ENCODE results near the gene ATP5ME. TPM values are rescaled to one million over a fixed set of nuclear protein-coding genes. Genes with fewer than 3 reads are reported as not detected.

ATP5ME gene, protein sequence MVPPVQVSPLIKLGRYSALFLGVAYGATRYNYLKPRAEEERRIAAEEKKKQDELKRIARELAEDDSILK
- total RNA-seq = 100 to 1,000 TPM in 4 of 6 experiments, 10 to 100 TPM in 2; 78.2 to 225 (median 162) TPM
- long read RNA-seq, transcript ATP5ME-201 (4 exons, 365 nt) = major isoform, 54 of 54 reads
- long read RNA-seq, partial matches to known transcripts = 0 of 54 reads
- long read RNA-seq, other reads (novel, unspliced or antisense) = 0 of 54 reads

DNA sequence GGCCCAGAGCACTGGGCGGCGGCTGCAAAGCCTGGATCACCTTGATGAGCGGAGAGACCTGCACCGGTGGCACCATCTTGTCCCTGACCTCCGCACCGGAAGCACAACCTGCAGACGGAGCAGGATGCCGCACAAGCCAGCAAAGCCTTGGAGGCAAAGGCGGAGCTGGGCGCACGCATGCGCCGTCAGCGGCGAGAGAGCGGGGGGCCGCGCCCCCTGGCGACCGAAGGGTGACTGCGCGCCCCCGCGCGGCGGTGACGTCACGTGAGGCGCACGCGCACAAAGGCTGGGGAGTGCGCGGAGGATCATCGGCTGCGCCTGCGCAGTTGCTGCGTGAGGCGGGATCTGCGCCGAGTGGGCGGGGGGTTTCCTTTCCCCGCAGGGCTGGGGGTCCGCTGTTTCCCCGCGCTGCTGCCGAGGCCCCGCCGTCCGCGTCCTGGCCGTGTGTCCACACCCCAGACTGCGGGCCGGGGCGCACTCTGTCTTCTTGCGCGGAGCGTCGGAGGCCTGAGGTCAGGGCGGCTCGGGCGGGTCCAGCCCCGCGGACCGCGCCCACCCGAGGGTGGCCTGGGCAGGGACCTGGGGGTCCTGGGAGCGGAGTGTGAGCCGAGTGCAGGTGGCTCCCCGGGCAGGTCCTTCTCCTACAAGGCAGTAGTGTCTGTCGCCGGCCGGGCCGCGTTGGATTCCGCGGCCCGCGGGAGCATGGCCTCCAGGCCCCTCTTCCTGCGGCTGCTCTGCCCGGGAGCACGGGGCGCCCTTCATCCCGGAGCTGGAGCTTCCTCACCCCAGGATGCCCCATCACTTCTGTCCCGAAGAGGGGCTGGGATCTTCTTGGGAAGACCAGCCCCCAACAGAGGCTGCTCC is at the start of gene ATP5ME, which contains the start of gene MYL5:
ATP5ME (minus strand) TSS at position 105 of the 864 bp plus-strand sequence; CDS start at position 76, 29 bp downstream.
MYL5 (plus strand) TSS at position 371 of the 864 bp plus-strand sequence. CDS start 3,485 bp downstream, outside the sequence.
- intact Hi-C loops (cut with DNase I) = no loop called here
- Histone ChIP-seq H3K4me1 (peaks cover 0 to 16% (median 2%) of the 10 kb centered on the region in 4 donors), H3K4me3 (peak within 1 kb of the TSS; percentile 89 to 98 (median 95)), H3K27ac (peak within 1 kb of the TSS; percentile 83 to 97 (median 92)), H3K27me3 (no peaks in the 10 kb centered on the region), H3K36me3 (peaks cover 0 to 16% (median 7%) of the 10 kb centered on the region in 4 donors), H3K9me3 (no peaks in the 10 kb centered on the region)
- TF ChIP-seq POLR2A (IDR thresholded peaks at IDR 0.05) = peak; percentile 85
- TF ChIP-seq, protein P1, sequence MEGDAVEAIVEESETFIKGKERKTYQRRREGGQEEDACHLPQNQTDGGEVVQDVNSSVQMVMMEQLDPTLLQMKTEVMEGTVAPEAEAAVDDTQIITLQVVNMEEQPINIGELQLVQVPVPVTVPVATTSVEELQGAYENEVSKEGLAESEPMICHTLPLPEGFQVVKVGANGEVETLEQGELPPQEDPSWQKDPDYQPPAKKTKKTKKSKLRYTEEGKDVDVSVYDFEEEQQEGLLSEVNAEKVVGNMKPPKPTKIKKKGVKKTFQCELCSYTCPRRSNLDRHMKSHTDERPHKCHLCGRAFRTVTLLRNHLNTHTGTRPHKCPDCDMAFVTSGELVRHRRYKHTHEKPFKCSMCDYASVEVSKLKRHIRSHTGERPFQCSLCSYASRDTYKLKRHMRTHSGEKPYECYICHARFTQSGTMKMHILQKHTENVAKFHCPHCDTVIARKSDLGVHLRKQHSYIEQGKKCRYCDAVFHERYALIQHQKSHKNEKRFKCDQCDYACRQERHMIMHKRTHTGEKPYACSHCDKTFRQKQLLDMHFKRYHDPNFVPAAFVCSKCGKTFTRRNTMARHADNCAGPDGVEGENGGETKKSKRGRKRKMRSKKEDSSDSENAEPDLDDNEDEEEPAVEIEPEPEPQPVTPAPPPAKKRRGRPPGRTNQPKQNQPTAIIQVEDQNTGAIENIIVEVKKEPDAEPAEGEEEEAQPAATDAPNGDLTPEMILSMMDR (IDR thresholded peaks at IDR 0.05) = peak; percentile 93 to 98 (median 96)
- ATAC-seq (peak; percentile 88 to 97 (median 90)), DNase-seq (peak; percentile 97 to 99 (median 98))
- WGBS (ENCODE audit: insufficient coverage, low coverage, low lambda C conversion rate, missing lambda C conversion rate) = 0% methylated on average over 5 of the region's 84 CpGs

- 96% methylated on average over 43 of the region's 61 CpGs for WGBS (ENCODE audit: insufficient coverage, low coverage, low lambda C conversion rate, missing lambda C conversion rate)
- H3K36me3 ChIP-seq = no peaks in the 10 kb centered on the region
- DNase-seq = no peak
Measured at GRCh38 chr4:722851-723360, 48.8 kb upstream of the ATP5ME start.

DNA sequence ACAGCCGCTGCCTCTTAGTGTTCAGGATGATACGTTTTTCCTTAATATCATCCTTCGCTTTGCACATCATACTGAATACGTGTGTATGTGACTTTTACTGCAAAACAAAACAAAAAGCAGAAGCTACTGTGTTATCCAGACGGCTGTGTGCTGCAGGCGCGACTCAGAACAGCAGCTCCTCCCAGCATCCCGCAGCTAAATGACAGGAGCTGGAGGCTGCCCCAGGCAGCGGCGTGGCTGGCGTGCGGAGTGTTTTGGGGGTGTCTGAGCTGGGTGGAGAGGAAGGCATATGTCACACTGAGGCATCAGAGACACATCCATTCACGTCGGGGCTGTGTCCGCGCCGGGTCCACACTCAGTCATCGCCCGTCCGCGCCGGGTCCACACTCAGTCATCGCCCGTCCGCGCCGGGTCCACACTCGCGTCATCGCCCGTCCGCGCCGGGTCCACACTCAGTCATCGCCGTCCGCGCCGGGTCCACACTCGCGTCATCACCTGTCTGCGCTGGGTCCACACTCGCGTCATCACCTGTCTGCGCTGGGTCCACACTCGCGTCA is 48.2 kb upstream of the ATP5ME start:
- H3K4me1 ChIP-seq = no peaks in the 10 kb centered on the region
- ATAC-seq = no peak
- H3K27ac ChIP-seq = no peak overlapping the region
- H3K9me3 ChIP-seq = no peaks in the 10 kb centered on the region
- 65% methylated on average over 5 of the region's 47 CpGs for WGBS (ENCODE audit: insufficient coverage, low coverage, low lambda C conversion rate, missing lambda C conversion rate)
- intact Hi-C loops (cut with DNase I) = no loop called here
- H3K36me3 ChIP-seq = no peaks in the 10 kb centered on the region
- no peak for TF ChIP-seq POLR2A (IDR thresholded peaks at IDR 0.05)
- TF ChIP-seq, protein P1 (IDR thresholded peaks at IDR 0.05) = no peak
- no peak overlapping the region for H3K4me3 ChIP-seq
- no peaks in the 10 kb centered on the region for H3K27me3 ChIP-seq
- no peak for DNase-seq

More at GRCh38 chr4:722851-723360, 48.8 kb upstream of the ATP5ME start:
- intact Hi-C loops (cut with DNase I) = no loop called here
- H3K4me1 ChIP-seq = no peaks in the 10 kb centered on the region
- no peaks in the 10 kb centered on the region for H3K9me3 ChIP-seq
- H3K27ac ChIP-seq = no peak overlapping the region
- H3K4me3 ChIP-seq = no peak overlapping the region
- TF ChIP-seq, protein P1 (IDR thresholded peaks at IDR 0.05) = no peak
- TF ChIP-seq POLR2A (IDR thresholded peaks at IDR 0.05) = no peak
- no peak for ATAC-seq
- no peaks in the 10 kb centered on the region for H3K27me3 ChIP-seq

Data from right lobe of liver (tissue), 6 donors.